ENCODE measurements around the gene MPND.
A peak's percentile ranks its signal among the peaks of the same experiment; 100 is the strongest.

The MPND gene

GRCh38 chr19:4343370-4344307 lies at the start of gene MPND:
Gene MPND (plus strand): TSS chr19:4343562. CDS start chr19:4343594, 32 bp downstream.
- DNase-seq, result peak; percentile 91

- DNase-seq, result no peak
These were observed 49.0 kb upstream of the MPND start for GRCh38 chr19:4294389-4294788.

- DNase-seq, result no peak
These were observed 47.2 kb upstream of the MPND start for GRCh38 chr19:4295972-4296771.

GRCh38 chr19:4297901-4298809 lies 45.2 kb upstream of the MPND start:
- no peak for DNase-seq

GRCh38 chr19:4298810-4299550 lies 44.4 kb upstream of the MPND start:
- DNase-seq, result no peak

GRCh38 chr19:4300589-4300988 lies 42.8 kb upstream of the MPND start:
- DNase-seq, result no peak

- no peak for DNase-seq
These were observed 41.6 kb upstream of the MPND start for GRCh38 chr19:4301590-4302242.

- no peak for DNase-seq
These were observed 41.1 kb upstream of the MPND start, which contains the start of gene TMIGD2 for GRCh38 chr19:4302243-4302640. Gene TMIGD2 (minus strand): TSS chr19:4302389. CDS start chr19:4302385, 4 bp downstream.

- peak; percentile 7 for DNase-seq
These were observed 39.4 kb upstream of the MPND start for GRCh38 chr19:4303819-4304537.

GRCh38 chr19:4304538-4305256 lies 38.7 kb upstream of the MPND start, which contains the start of gene FSD1:
Gene FSD1 (plus strand): TSS chr19:4304598. CDS start chr19:4304747, 149 bp downstream.
- peak; percentile 57 for DNase-seq

- no peak for DNase-seq
These were observed 38.1 kb upstream of the MPND start for GRCh38 chr19:4305257-4305612.

GRCh38 chr19:4305659-4306058 lies 37.7 kb upstream of the MPND start:
- no peak for DNase-seq

- DNase-seq, result no peak
These were observed 32.9 kb upstream of the MPND start for GRCh38 chr19:4310247-4311121.

GRCh38 chr19:4313847-4314490 lies 29.4 kb upstream of the MPND start:
- DNase-seq, result no peak

- DNase-seq, result no peak
These were observed 26.4 kb upstream of the MPND start for GRCh38 chr19:4316956-4317355.

- no peak for DNase-seq
These were observed 24.9 kb upstream of the MPND start for GRCh38 chr19:4318460-4318859.

GRCh38 chr19:4319067-4319718 lies 24.2 kb upstream of the MPND start:
- DNase-seq, result no peak

- no peak for DNase-seq
These were observed 22.9 kb upstream of the MPND start for GRCh38 chr19:4320419-4320818.
